K562 (cell line): Measurements from ENCODE around the gene CXCR6. TPM values are rescaled to one million over a fixed set of nuclear protein-coding genes. Genes with fewer than 3 reads are reported as not detected.

Experiments
- ELF2 ChIP-seq: fragments of 250-450 bp; sonication (Bioruptor Pico); IDR thresholded peaks from 2 replicates; pipeline ENCODE4 v1.5.0; 2021; ENCODE audit warnings: mild to moderate bottlenecking
- MLLT1 ChIP-seq, 2 experiments: fragments of 450-650 bp; IDR thresholded peaks; 2 replicates each; pipeline ENCODE4 v1.6.1; 2016
- PYGO2 ChIP-seq: fragments of 450-650 bp; IDR thresholded peaks from 2 replicates; pipeline ENCODE4 v1.6.1; 2016; ENCODE audit warnings: mild to moderate bottlenecking, missing genetic modification characterization, moderate library complexity, missing compliant biosample characterization
- RB1 ChIP-seq: fragments of 450-650 bp; IDR thresholded peaks from 2 replicates; pipeline ENCODE4 v1.6.1; 2017; ENCODE audit warnings: low read depth, mild to moderate bottlenecking
- RBM22 ChIP-seq: fragments of 200-400 bp; formaldehyde crosslinking; IDR thresholded peaks from 2 replicates; pipeline ENCODE4 v1.6.1; 2018; ENCODE audit warnings: low read length, low read depth; ENCODE audit not compliant: poor library complexity, severe bottlenecking
- SRSF9 ChIP-seq: fragments of 200-400 bp; formaldehyde crosslinking; IDR thresholded peaks from 2 replicates; pipeline ENCODE4 v1.6.1; 2017; ENCODE audit warnings: low read depth, low read length, borderline replicate concordance
- polyA plus RNA-seq, 8 experiments: library from polyadenylated mRNA; depleted of rRNA in 4 of 8; stranded (reverse) in 5 of 8; unstranded in 3 of 8; fragments of >200 nt; fragmentation: Nextera tagmentation in 2 of 8; fragmentation: Illumina TruSeq in 1 of 8; extraction: Ambion mirVana in 2 of 8; extraction: Trizol in 1 of 8; gene quantifications; 2 replicates each; pipeline versions ENCODE4 v1.2.1 to v1.2.3, GENCODE V29; 2011 to 2014; ENCODE audit warnings: inconsistent platforms in 1 of 8, missing spikeins in 1 of 8
- total RNA-seq, 7 experiments: library from RNA; depleted of rRNA in 6 of 7; stranded (reverse); fragments of >200 nt in 6 of 7; fragmentation: Illumina TruSeq in 2 of 7; extraction: Trizol in 2 of 7; gene quantifications; 2 replicates each; pipeline versions ENCODE4 v1.2.1 to v1.2.3, GENCODE V29; 2011 to 2021; ENCODE audit warnings: low replicate concordance in 1 of 7
- TF ChIP-seq, protein P1 (sequence below): fragments of 250-450 bp; sonication (Bioruptor Pico); IDR thresholded peaks from 2 replicates; pipeline ENCODE4 v1.4.0; 2020; ENCODE audit warnings: mild to moderate bottlenecking, moderate library complexity

The CXCR6 gene
- total and polyA plus RNA-seq, 9 of the 15 experiments (the other 6 are each of a cell fraction or from before 2014, with no cell fraction given), result 0.28 TPM; not detected in 8

- no peak for TF ChIP-seq MLLT1 (IDR thresholded peaks at IDR 0.05)
- no peak for TF ChIP-seq RBM22
- TF ChIP-seq RB1, result no peak
- no peak for TF ChIP-seq PYGO2 (tag)
- no peak for TF ChIP-seq ELF2 (CRISPR knock-in tag)
- TF ChIP-seq, protein P1, sequence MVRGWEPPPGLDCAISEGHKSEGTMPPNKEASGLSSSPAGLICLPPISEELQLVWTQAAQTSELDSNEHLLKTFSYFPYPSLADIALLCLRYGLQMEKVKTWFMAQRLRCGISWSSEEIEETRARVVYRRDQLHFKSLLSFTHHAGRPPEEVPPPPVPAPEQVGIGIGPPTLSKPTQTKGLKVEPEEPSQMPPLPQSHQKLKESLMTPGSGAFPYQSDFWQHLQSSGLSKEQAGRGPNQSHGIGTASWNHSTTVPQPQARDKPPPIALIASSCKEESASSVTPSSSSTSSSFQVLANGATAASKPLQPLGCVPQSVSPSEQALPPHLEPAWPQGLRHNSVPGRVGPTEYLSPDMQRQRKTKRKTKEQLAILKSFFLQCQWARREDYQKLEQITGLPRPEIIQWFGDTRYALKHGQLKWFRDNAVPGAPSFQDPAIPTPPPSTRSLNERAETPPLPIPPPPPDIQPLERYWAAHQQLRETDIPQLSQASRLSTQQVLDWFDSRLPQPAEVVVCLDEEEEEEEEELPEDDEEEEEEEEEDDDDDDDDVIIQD (CRISPR knock-in tag), result no peak
- TF ChIP-seq SRSF9, result no peak
- TF ChIP-seq, all 486 proteins: peak for 0
Observed at GRCh38 chr3:45912435-45912834, 30.8 kb upstream of the CXCR6 start (continued).
